ENCODE data around the gene ZNF296.
"Not testable (repeated sequence)": the region's sequence is repeated elsewhere in the genome, so short reads cannot be mapped to it uniquely, and the experiment has no call there.

The ZNF296 gene

GRCh38 chr19:45076029-45076850 lies at the start of gene ZNF296:
TSS of gene ZNF296 (minus strand) at chr19:45076478. CDS start at chr19:45076373, 105 bp downstream.
- DNase-seq = peak; percentile 75

GRCh38 chr19:45125360-45125759 lies 49.1 kb upstream of the ZNF296 start:
- no peak for DNase-seq

GRCh38 chr19:45124021-45124420 lies 47.7 kb upstream of the ZNF296 start:
- DNase-seq = no peak

GRCh38 chr19:45123440-45123850 lies 47.2 kb upstream of the ZNF296 start:
- DNase-seq = no peak

GRCh38 chr19:45122832-45123231 lies 46.6 kb upstream of the ZNF296 start:
- no peak for DNase-seq

- DNase-seq = no peak
Measured at GRCh38 chr19:45121827-45122345, 45.6 kb upstream of the ZNF296 start.

- DNase-seq = no peak
Measured at GRCh38 chr19:45119582-45119981, 43.3 kb upstream of the ZNF296 start.

- not testable (repeated sequence) for DNase-seq
Measured at GRCh38 chr19:45118591-45119355, 42.5 kb upstream of the ZNF296 start.

GRCh38 chr19:45118106-45118505 lies 41.8 kb upstream of the ZNF296 start:
- DNase-seq = no peak

GRCh38 chr19:45117671-45118070 lies 41.4 kb upstream of the ZNF296 start:
- DNase-seq = no peak

- no peak for DNase-seq
Measured at GRCh38 chr19:45117167-45117594, 40.9 kb upstream of the ZNF296 start.

GRCh38 chr19:45115809-45116615 lies 39.7 kb upstream of the ZNF296 start:
- DNase-seq = no peak

- DNase-seq = no peak
Measured at GRCh38 chr19:45114116-45114515, 37.8 kb upstream of the ZNF296 start.

GRCh38 chr19:45113628-45114027 lies 37.4 kb upstream of the ZNF296 start:
- DNase-seq = no peak

GRCh38 chr19:45112111-45112827 lies 36.0 kb upstream of the ZNF296 start:
- DNase-seq = no peak

GRCh38 chr19:45110851-45111266 lies 34.6 kb upstream of the ZNF296 start:
- no peak for DNase-seq

- DNase-seq = no peak
Measured at GRCh38 chr19:45107621-45108150, 31.4 kb upstream of the ZNF296 start.

- DNase-seq = not testable (repeated sequence)
Measured at GRCh38 chr19:45106363-45106762, 30.1 kb upstream of the ZNF296 start.

GRCh38 chr19:45104658-45105349 lies 28.5 kb upstream of the ZNF296 start:
- no peak for DNase-seq

GRCh38 chr19:45103508-45104319 lies 27.4 kb upstream of the ZNF296 start:
- no peak for DNase-seq

Measured in activated gamma-delta T cell treated with Interleukin-2 at 50 U/mL for 16 hours (primary cell).